GM12864 (cell line): ENCODE measurements around the gene OR14A2.
"Not testable (repeated sequence)": the region's sequence is repeated elsewhere in the genome, so short reads cannot be mapped to it uniquely, and the experiment has no call there.

Experiments
- DNase-seq: peaks from one replicate; pipeline ENCODE4 v3.0.0-alpha.2; 2011; ENCODE audit warnings: low read depth
- H3K4me3 ChIP-seq: 2 replicates; pipeline ENCODE4 v1.5.1; 2011; ENCODE audit warnings: mild to moderate bottlenecking, low read depth, low read length, control low read depth
- CTCF ChIP-seq: IDR thresholded peaks from 2 replicates; pipeline ENCODE4 v1.5.1; 2011; ENCODE audit warnings: low read depth, mild to moderate bottlenecking, moderate library complexity, low read length, control low read depth, inconsistent platforms; ENCODE audit errors: missing control alignments

The OR14A2 gene

DNA sequence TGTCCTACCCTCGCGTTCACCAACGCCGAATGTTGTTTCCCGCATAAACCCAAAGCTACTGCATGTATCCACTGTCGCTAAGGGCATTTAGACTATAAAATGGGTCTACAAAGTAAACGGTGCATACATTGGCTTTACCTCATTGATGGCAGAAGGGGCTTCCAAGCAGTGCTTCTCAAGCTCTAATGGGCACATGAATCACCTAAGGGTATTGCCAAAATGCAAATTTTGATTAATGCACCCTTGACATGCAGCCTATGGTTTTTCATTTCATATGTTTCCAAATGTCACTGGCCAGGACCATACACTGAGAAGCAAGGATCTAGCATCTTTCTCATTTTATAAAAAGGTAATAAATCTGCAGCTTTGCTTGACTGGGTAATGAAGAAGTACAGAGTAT lies 34.2 kb downstream of the OR14A2 start:
- TF ChIP-seq CTCF: no peak
- no peak overlapping the region for H3K4me3 ChIP-seq
- no peak for DNase-seq

GRCh38 chr1:247710681-247711080 lies 37.3 kb downstream of the OR14A2 start:
- H3K4me3 ChIP-seq, DNase-seq: not testable (repeated sequence)

GRCh38 chr1:247701338-247701737 lies 46.6 kb downstream of the OR14A2 start:
- TF ChIP-seq CTCF: no peak
- no peak overlapping the region for H3K4me3 ChIP-seq
- DNase-seq: no peak

GRCh38 chr1:247681288-247681897 lies 66.5 kb downstream of the OR14A2 start:
- TF ChIP-seq CTCF: peak; percentile 89
- H3K4me3 ChIP-seq: no peak overlapping the region
- DNase-seq: peak; percentile 4

DNA sequence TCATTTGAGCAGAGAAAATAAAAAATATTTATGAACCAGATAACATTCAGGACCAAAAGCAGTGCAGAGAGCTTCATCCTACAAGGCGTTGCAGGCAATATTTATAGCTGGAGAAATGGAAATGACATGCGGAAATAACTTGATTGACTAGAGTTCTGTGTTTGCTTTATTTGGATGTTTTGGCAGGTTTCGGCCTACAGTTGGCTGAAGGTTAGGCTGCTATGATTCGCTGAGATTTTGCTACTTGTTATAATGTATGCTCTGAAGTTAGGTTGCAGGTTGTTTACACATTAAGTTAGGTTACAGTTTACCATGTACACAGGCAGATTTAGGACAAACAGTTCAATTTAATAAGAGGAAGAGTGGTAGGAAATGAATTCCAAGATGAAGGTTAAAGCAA lies 67.8 kb downstream of the OR14A2 start:
- no peak overlapping the region for H3K4me3 ChIP-seq
- DNase-seq: no peak
- TF ChIP-seq CTCF: no peak

- TF ChIP-seq CTCF: no peak
- no peak within 1 kb of the TSS for H3K4me3 ChIP-seq
- DNase-seq: no peak
Observed at GRCh38 chr1:247679639-247680038, 68.3 kb downstream of the OR14A2 start, which contains the start of gene OR13G1. Gene OR13G1 (minus strand): TSS chr1:247679739. CDS start chr1:247673041, 6,698 bp downstream.
